ENCODE data around the gene RASA2.
"Not testable (repeated sequence)": the region's sequence is repeated elsewhere in the genome, so short reads cannot be mapped to it uniquely, and the experiment has no call there.

The RASA2 gene

DNA sequence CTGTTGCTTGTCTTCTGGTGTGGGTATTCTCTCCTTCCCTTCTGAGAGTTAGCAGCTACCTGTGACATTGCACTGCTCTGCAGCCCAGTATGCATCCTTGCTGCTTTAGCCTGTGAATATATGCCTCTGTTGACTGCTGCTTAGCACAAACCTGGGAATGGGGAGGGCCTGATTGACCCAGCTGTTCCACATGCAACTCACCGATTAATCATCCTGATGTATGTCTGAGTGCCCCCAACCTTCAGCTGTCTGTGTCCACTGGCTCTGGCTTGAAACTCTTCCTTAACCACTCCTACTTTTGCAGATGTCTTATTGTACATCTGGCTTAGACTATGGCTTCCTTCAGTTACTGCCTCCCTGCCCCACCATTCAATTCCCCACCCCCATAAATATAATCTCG is 119.1 kb downstream of the RASA2 start:
- TF ChIP-seq FOXP2 (optimal IDR thresholded peaks at IDR 0.05; ENCODE audit: control extremely low read depth, extremely low read length, insufficient read depth) (no peak), POLR2AphosphoS5 (IDR thresholded peaks at IDR 0.05; ENCODE audit: borderline replicate concordance, low read depth, low read length) (no peak), EZH2 (IDR thresholded peaks at IDR 0.05) (no peak)
- H3K4me3 ChIP-seq: no peak overlapping the region
- DNase-seq (ENCODE audit: low read depth, low spot score): no peak
- no peak overlapping the region for H3K27ac ChIP-seq
- H3K36me3 ChIP-seq (ENCODE audit: insufficient read depth, low read length): peaks cover 18% of the 10 kb centered on the region
- no peak overlapping the region for H3K9ac ChIP-seq (ENCODE audit: insufficient read length)
- H3K9me3 ChIP-seq (ENCODE audit: low read depth, low read length): no peaks in the 10 kb centered on the region; the same call in 1 of the 2 replicates

DNA sequence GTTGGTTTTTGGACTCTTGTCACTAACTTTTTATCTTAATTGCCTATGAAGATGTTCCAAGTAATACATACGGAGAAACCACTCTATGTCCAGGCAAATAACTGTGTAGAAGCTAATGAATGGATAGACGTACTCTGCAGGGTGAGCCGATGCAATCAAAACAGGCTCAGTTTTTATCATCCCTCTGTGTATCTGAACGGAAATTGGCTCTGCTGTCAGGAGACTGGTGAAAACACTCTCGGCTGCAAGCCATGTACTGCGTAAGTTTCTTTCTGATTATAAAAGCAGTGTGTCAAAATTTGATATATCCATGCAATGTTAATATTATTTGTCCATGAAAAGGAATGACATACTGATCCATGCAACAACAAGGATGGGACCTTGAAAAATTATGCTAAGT is 121.6 kb downstream of the RASA2 start:
- DNase-seq (ENCODE audit: low read depth, low spot score): no peak
- TF ChIP-seq POLR2AphosphoS5 (IDR thresholded peaks at IDR 0.05; ENCODE audit: borderline replicate concordance, low read depth, low read length) (no peak), EZH2 (IDR thresholded peaks at IDR 0.05) (no peak), FOXP2 (optimal IDR thresholded peaks at IDR 0.05; ENCODE audit: control extremely low read depth, extremely low read length, insufficient read depth) (no peak)
- Histone ChIP-seq H3K9ac (ENCODE audit: insufficient read length) (no peak overlapping the region), H3K4me3 (no peak overlapping the region), H3K36me3 (ENCODE audit: insufficient read depth, low read length) (peaks cover 23% of the 10 kb centered on the region), H3K27ac (no peak overlapping the region), H3K9me3 (ENCODE audit: low read depth, low read length) (no peaks in the 10 kb centered on the region)

DNA sequence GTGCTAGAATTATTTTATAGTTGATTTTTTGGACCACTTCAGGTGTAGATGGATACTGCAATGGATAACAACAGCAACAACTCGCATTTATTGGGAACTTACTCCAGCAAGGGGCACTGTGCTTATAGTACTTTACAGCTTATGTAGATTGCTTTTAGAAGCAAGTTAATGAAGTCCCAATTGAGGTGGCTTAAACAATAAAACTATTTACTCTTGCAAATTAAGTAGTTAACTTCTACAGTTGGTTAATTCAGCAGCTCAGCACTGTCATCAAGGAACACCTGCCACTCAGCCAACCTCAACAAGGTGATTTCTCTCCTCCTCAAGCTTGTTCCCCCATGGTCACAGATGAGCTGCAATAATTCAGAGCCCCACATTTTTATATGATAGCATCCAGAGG is 124.1 kb downstream of the RASA2 start:
- TF ChIP-seq POLR2AphosphoS5 (IDR thresholded peaks at IDR 0.05; ENCODE audit: borderline replicate concordance, low read depth, low read length) (no peak), EZH2 (IDR thresholded peaks at IDR 0.05) (no peak), FOXP2 (optimal IDR thresholded peaks at IDR 0.05; ENCODE audit: control extremely low read depth, extremely low read length, insufficient read depth) (no peak)
- no peak for DNase-seq (ENCODE audit: low read depth, low spot score)
- Histone ChIP-seq H3K27ac (no peak overlapping the region), H3K4me3 (no peak overlapping the region), H3K9ac (ENCODE audit: insufficient read length) (no peak overlapping the region), H3K9me3 (ENCODE audit: low read depth, low read length) (no peaks in the 10 kb centered on the region), H3K36me3 (ENCODE audit: insufficient read depth, low read length) (peaks cover 20% of the 10 kb centered on the region)

DNA sequence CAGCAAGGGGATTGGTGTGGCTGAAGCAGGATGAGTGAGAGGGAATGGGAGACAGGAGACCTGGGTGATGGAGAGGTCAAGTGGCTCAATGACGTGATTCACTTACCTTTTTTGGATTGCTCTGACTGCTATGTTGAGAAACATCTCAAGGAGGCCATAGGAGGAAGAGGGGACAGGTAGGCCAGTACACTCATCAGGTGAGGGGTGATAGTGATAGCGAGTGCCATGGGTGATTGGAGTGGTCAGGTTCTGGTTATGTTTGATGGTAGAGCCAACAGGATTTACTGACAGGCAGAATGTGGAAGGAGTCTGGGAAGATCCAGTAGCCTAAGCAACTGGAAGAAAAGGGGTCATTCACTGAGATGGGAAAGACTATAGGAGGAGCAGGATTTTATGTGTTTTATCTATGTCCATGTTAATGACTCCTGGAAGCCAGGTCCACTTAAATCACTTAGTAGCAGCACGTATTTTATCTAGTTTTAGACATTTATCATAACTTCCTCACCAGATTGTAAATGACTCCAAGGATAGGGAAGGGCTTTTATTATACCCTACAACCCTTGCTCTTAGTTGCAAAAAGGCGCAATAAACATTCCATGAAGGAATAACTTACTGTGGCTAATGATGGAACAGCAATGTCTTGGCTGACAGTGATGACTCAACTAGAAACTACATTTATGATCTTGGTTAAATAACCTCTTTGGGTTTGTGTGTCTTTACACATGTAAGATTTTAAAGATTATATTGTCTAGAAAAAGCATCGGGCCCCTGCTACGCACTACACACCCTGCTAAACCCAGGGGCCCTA is 131.5 kb downstream of the RASA2 start:
- DNase-seq (ENCODE audit: low read depth, low spot score): no peak

DNA sequence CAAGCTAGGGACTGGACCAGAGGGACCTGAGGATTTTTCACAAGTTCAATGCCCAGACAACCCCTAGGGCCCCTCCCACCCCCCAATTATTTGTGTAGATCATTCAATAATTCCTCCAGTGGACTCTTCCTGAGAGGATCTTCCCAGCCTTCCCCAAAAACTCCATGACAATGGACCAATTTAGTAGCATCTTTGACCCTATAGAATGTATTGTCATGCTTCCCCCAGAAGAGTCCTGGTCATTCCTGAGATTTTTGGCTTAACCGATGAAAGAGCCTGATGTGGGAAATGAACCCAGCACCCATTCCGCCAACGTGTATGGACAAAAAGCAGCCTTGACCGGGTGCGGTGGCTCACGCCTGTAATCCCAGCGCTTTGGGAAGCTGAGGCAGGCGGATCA is 132.1 kb downstream of the RASA2 start:
- Histone ChIP-seq H3K9ac (ENCODE audit: insufficient read length) (no peak overlapping the region), H3K27ac (no peak overlapping the region), H3K9me3 (ENCODE audit: low read depth, low read length) (no peaks in the 10 kb centered on the region), H3K36me3 (ENCODE audit: insufficient read depth, low read length) (no peaks in the 10 kb centered on the region), H3K4me3 (no peak overlapping the region)
- TF ChIP-seq FOXP2 (optimal IDR thresholded peaks at IDR 0.05; ENCODE audit: control extremely low read depth, extremely low read length, insufficient read depth) (no peak), POLR2AphosphoS5 (IDR thresholded peaks at IDR 0.05; ENCODE audit: borderline replicate concordance, low read depth, low read length) (no peak), EZH2 (IDR thresholded peaks at IDR 0.05) (no peak)
- DNase-seq (ENCODE audit: low read depth, low spot score): no peak

More for the DNA sequence above, 131.5 kb downstream of the RASA2 start:
- TF ChIP-seq POLR2AphosphoS5 (IDR thresholded peaks at IDR 0.05; ENCODE audit: borderline replicate concordance, low read depth, low read length): no peak
- TF ChIP-seq FOXP2 (optimal IDR thresholded peaks at IDR 0.05; ENCODE audit: control extremely low read depth, extremely low read length, insufficient read depth): no peak
- TF ChIP-seq EZH2 (IDR thresholded peaks at IDR 0.05): no peak
- H3K36me3 ChIP-seq (ENCODE audit: insufficient read depth, low read length): no peaks in the 10 kb centered on the region
- H3K4me3 ChIP-seq: no peak overlapping the region
- H3K9ac ChIP-seq (ENCODE audit: insufficient read length): no peak overlapping the region
- H3K9me3 ChIP-seq (ENCODE audit: low read depth, low read length): no peaks in the 10 kb centered on the region
- no peak overlapping the region for H3K27ac ChIP-seq

DNA sequence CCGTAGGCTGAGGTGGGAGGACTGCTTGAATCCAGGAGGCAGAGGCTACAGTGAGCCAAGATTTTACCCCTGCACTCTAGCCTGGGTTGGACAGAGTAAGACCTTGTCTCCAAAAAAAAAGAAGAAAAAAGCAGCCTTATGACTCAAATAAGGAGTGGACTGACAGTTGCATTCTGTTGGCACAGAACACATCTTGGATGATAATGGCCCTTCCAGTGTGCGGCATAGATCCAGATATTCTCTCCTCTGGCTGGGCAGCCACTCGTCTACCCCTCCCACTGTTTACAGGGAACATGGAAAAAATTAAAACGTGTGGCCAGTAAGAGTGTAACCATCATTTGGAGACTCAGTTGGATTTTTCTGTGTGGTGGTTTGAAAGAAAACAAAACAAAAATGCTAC is 132.6 kb downstream of the RASA2 start:
- no peak overlapping the region for H3K4me3 ChIP-seq
- DNase-seq (ENCODE audit: low read depth, low spot score): no peak
- TF ChIP-seq EZH2 (IDR thresholded peaks at IDR 0.05) (no peak), FOXP2 (optimal IDR thresholded peaks at IDR 0.05; ENCODE audit: control extremely low read depth, extremely low read length, insufficient read depth) (no peak)
- H3K27ac ChIP-seq: no peak overlapping the region
- no peaks in the 10 kb centered on the region for H3K36me3 ChIP-seq (ENCODE audit: insufficient read depth, low read length)
- no peak overlapping the region for H3K9ac ChIP-seq (ENCODE audit: insufficient read length)
- no peaks in the 10 kb centered on the region for H3K9me3 ChIP-seq (ENCODE audit: low read depth, low read length)

DNA sequence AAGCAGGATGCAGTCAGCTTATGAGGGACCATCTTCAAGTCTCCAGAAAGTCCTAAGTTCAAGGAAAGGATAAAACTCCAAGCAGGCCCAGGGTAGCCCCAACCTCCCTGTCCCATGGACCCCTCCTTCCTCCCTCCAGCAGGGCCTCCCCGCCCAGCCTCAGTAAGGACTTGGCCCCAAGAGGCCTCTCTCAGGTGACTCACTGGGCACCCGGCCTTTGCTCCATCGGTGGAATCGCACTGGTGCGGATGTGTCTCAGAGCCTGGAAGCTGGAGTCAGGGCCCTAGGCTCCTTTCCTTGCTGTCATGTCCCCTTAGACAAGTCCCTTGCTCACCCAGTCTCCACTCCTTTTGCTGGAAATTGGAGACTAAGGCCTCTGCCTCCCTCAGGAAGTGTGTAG is 136.9 kb downstream of the RASA2 start:
- Histone ChIP-seq H3K9me3 (ENCODE audit: low read depth, low read length) (no peaks in the 10 kb centered on the region), H3K4me3 (no peak overlapping the region), H3K9ac (ENCODE audit: insufficient read length) (no peak overlapping the region), H3K27ac (no peak overlapping the region), H3K36me3 (ENCODE audit: insufficient read depth, low read length) (no peaks in the 10 kb centered on the region)
- no peak for TF ChIP-seq POLR2AphosphoS5 (IDR thresholded peaks at IDR 0.05; ENCODE audit: borderline replicate concordance, low read depth, low read length)
- no peak for TF ChIP-seq FOXP2 (optimal IDR thresholded peaks at IDR 0.05; ENCODE audit: control extremely low read depth, extremely low read length, insufficient read depth)
- TF ChIP-seq EZH2 (IDR thresholded peaks at IDR 0.05): no peak
- no peak for DNase-seq (ENCODE audit: low read depth, low spot score)

DNA sequence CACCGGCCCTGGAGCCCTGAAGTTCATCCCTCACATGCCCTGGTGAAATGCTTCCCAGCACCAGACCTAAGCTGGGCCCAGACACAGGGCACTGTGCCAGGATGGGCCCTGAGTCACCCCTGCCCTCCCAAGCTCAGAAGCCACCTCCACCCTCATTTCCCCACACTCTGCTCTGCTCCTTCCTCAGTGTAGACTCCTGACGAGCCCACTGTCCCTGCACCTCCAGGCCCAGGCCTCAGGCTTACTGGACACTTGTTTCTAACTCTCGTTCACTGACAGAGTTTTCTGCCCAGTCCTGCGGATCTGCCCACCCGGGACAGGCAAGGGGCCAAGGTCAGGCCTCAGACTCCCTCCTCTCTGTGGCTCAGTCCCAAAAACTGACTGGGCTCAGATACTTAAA is 138.7 kb downstream of the RASA2 start:
- H3K9me3 ChIP-seq (ENCODE audit: low read depth, low read length): no peaks in the 10 kb centered on the region
- DNase-seq (ENCODE audit: low read depth, low spot score): no peak
- H3K9ac ChIP-seq (ENCODE audit: insufficient read length): no peak overlapping the region
- no peaks in the 10 kb centered on the region for H3K36me3 ChIP-seq (ENCODE audit: insufficient read depth, low read length)
- TF ChIP-seq FOXP2 (optimal IDR thresholded peaks at IDR 0.05; ENCODE audit: control extremely low read depth, extremely low read length, insufficient read depth) (no peak), EZH2 (IDR thresholded peaks at IDR 0.05) (no peak), POLR2AphosphoS5 (IDR thresholded peaks at IDR 0.05; ENCODE audit: borderline replicate concordance, low read depth, low read length) (no peak)
- no peak overlapping the region for H3K27ac ChIP-seq
- no peak overlapping the region for H3K4me3 ChIP-seq

DNA sequence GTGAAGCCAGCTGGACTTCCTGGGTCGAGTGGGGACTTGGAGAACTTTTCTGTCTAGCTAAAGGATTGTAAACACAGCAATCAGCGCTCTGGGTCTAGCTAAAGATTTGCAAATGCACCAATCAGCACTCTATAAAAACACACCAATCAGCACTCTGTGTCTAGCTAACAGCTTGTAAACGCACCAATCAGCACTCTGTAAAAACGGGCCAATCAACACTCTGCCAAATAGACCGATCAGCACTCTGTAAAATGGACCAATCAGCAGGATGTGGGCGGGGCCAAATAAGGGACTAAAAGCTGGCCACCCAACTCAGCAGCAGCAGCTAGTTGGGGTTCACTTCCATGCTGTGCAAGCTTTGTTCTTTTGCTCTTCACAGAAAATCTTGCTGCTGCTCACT is 141.5 kb downstream of the RASA2 start:
- not testable (repeated sequence) for H3K9ac ChIP-seq (ENCODE audit: insufficient read length); H3K4me3 ChIP-seq; H3K9me3 ChIP-seq (ENCODE audit: low read depth, low read length); H3K27ac ChIP-seq; H3K36me3 ChIP-seq (ENCODE audit: insufficient read depth, low read length); DNase-seq (ENCODE audit: low read depth, low spot score)

DNA sequence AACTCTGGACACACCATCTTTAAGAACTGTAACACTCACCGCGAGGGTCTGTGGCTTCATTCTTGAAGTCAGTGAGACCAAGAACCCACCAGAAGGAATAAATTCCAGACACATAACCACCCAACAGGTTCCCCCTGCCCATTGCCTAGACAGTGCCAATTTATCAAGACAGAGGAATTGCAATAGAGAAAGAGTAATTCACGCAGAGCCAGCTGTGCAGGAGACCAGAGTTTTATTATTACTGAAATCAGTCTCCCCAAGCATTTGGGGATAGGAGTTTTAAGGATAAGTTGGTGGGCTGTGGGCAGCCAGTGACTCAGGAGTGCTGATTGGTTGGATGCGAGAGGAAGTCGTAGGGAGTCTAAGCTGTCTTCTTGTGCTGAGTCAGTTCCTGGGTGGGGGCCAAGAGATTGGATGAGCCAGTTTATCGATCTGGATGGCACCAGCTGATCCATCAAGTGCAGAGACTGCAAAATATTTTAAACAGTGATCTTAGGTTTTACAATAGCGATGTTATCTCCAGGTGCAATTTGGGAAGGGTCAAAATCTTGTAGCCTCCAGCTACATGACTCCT is 142.1 kb downstream of the RASA2 start:
- not testable (repeated sequence) for H3K36me3 ChIP-seq (ENCODE audit: insufficient read depth, low read length); DNase-seq (ENCODE audit: low read depth, low spot score); H3K4me3 ChIP-seq; H3K9me3 ChIP-seq (ENCODE audit: low read depth, low read length); H3K27ac ChIP-seq; H3K9ac ChIP-seq (ENCODE audit: insufficient read length)

All from SK-N-MC (cell line).